Lower leg skin (tissue), 3 donors: ENCODE results near the gene AP5B1.

Experiments
- CTCF ChIP-seq, 3 donors: fragments of 450-650 bp; IDR thresholded peaks; one replicate each; pipeline ENCODE4 v1.5.1; 2016; ENCODE audit warnings: antibody characterized with exemption in 3 of 3, mild to moderate bottlenecking in 3 of 3, moderate library complexity in 2 of 3
- POLR2A ChIP-seq, 2 donors: fragments of 450-650 bp; IDR thresholded peaks; one replicate each; pipeline ENCODE4 v1.6.1; 2016 to 2017; ENCODE audit warnings: antibody characterized with exemption in 2 of 2, mild to moderate bottlenecking in 1 of 2, moderate library complexity in 1 of 2

DNA sequence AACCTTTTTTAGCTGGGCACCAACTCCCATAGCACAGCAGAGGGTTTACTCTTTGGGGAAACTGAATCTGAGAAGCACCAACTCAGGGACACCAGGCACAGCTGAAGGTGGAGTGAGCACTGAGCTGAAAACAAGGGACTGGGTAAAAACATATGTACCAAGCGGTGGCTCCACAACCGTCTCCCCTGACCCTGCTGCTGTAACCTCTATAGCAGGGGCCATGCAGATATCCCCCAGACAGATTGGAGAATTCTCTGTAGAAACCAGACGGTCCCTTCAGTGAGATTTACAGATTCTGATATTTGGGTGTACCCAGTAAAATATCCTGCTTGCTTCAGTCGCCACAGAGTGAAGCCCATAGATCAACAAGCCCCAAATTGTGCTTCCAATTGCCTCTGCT is 48.7 kb upstream of the AP5B1 start:
- TF ChIP-seq CTCF (IDR thresholded peaks at IDR 0.05) (no peak), POLR2A (IDR thresholded peaks at IDR 0.05) (no peak)
